SU-DHL-6 (cell line): ENCODE measurements around the gene ADA.

ENCODE experiments used
- CTCF ChIP-seq: fragments of 200-600 bp; sonication (generic); IDR thresholded peaks from one replicate; pipeline ENCODE4 v1.5.1; 2017; ENCODE audit warnings: antibody characterized with exemption, mild to moderate bottlenecking, low read length, moderate library complexity; ENCODE audit not compliant: insufficient read depth, poor library complexity, severe bottlenecking
- EZH2phosphoT487 ChIP-seq: fragments of 200-600 bp; sonication (generic), shearing (Covaris generic); conservative IDR thresholded peaks from 2 replicates; pipeline ENCODE4 v1.6.1; 2018; ENCODE audit warnings: mild to moderate bottlenecking, antibody characterized with exemption, low read length, moderate library complexity, mixed read lengths

DNA sequence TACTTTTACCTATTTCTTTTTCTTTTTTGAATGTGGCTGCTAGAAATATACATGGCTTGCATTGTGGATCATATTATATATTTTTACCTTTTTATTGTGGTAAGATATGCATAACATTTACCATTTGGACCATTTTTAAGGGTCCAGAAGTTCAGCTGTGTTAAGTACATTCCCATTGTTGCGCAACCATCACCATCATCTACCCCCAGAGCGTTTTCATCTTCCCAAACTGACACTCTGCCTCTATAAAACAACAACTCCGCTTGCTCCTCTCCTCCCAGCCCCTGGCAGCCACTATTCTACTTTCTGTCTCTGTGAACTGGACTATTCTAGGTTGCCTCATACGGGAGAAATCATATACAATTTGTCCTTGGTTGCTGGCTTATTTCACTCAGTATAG lies 35.4 kb upstream of the ADA start:
- TF ChIP-seq CTCF (no peak), EZH2phosphoT487 (no peak)
